Measurements from ENCODE around the gene ASTL.
"Not testable (repeated sequence)": the region's sequence is repeated elsewhere in the genome, so short reads cannot be mapped to it uniquely, and the experiment has no call there.

Gene ASTL

DNA sequence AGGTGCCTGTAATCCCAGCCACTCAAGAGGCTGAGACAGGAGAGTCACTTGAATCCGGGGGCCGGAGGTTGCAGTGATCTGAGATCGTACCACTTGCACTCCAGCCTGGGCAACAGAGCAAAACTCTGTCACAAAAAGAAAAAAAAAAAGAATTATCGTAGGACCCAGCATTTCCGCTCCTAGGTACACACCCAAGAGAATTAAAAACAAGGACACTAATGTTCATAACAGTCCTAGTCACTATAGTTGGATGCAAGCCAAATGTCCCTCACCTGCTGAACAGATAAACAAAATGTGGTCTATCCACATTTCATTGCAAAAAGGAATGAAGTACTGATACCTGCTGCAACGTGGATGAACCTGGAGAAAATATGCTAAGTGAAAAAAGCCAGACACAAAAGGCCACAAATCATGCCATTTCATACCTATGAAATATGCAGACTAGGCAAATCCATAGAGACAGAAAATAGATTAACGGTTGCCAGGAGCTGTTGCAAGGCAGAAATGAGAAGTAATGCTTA is 43.1 kb downstream of the ASTL start:
- no peak for DNase-seq

DNA sequence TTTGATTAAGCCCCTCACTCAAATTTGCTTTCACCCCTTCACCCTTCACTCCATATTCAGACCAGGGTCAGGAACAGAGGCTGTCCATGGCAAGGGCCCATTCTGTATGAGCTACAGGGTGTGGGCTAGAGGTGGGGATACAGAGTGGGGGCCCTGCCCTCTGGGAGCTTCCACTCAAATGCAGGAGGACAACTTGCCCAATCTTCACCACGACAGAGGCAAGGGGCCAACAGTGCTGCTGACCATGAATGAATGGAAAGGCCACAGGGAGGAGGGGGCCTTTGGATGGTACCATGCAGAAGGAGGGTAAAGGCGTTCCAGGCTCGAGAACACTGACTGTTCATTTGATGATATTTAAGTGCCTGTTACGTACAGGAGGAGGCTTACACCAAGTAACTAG is 44.8 kb downstream of the ASTL start:
- DNase-seq: no peak

DNA sequence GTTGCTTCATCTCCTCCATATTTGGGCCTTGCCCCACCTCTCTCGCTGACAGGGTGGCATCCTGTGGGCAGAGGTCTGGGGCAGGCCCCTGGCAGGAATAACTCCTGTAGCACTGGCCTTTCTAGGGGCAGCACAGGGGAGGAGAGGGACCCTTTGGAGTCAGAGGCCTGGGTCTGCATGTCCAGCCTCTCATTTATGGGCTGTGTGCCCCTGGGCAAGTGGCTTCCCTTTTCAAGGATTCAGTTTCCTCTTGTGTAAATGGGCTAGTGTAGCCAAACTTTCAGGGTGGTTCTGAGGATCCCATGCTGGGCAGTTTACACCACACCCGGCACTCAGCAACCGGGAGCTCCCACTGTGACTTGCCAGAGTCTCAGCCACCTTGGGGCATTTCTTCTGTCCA is 45.4 kb downstream of the ASTL start:
- DNase-seq: no peak

DNA sequence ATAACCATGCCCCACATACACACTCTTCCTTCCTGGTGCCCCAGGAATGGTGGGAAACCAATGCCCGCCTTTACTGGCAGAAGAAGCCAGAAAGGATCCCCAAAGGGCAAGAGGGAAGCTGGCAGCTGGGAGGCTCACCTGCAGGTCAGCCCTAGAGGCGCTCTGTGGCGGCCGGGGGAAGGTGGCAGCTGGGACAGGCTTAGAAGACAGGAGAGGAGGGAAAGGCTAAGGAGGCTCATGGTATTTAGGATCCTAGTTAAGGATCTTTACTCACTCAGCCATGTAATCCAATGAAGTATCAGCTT is 45.8 kb downstream of the ASTL start:
- no peak for DNase-seq

DNA sequence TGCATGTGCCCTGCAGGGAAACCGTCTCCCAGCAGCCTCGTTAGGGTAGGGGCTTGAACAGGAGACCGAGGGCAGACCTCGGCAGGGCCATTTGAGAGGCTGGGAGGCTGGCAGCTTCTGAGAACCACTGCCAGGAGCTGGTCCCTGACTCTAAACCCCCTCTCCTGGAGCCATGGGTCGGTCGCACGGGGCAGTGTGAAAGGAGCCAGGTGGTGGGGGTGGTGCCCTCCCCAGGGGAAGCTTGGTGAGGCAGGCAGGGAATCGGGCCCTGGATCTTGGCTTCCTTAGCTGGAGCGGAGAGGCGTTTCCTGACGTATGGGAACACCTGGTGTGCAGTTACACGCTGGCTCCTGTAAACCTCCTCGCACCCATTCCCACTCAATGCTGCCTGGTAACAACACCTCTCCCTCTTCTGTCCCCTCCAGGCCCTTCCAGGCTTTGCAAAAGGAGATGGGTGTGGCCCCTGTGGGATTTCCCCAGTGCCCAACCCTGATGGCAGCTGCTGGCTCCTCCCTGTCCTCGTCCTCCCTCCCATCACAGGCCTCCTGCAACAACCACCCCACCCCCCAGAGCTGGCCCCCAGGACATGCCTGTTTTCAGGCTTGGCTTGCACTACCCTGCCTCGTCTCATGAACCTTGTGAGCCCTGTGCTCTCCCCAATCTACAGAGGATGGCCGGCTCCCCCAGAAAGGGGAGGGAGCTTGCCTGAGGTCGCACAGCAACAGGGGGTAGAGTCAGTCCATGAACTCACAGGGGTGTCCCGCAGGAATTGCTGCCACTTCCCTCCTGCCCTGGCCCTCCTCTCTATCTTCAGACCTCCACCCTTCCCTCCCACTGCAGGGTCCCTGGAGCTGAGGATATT is 46.4 kb downstream of the ASTL start:
- DNase-seq: no peak

DNA sequence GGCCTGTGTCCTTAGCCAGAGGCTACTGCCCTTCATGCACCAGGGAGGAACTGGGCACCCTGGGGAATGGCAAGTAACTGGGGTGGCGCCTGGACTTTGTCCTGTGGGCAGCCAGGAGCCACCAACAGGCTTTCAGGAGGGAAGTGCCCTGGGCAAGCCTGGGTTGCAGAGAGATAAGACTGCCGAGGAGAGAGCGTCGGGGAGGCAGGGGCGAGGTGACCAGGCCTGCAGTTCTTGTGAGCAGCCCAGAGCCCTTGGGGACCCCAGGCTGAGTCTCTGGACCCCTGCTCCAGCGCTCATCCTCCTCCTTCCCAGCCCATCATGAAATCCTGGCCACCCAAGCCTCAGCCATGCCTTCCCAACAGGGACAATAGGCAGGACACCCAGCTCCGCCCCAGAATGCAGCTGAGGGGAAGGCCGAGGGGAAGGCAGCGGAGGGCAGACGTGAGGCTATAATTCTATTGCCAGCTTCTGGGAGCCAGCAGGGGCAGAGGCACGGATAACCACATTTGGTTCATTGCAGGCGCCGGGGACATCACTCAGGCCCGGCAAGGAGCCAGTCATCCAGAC is 47.1 kb downstream of the ASTL start:
- DNase-seq: no peak

DNA sequence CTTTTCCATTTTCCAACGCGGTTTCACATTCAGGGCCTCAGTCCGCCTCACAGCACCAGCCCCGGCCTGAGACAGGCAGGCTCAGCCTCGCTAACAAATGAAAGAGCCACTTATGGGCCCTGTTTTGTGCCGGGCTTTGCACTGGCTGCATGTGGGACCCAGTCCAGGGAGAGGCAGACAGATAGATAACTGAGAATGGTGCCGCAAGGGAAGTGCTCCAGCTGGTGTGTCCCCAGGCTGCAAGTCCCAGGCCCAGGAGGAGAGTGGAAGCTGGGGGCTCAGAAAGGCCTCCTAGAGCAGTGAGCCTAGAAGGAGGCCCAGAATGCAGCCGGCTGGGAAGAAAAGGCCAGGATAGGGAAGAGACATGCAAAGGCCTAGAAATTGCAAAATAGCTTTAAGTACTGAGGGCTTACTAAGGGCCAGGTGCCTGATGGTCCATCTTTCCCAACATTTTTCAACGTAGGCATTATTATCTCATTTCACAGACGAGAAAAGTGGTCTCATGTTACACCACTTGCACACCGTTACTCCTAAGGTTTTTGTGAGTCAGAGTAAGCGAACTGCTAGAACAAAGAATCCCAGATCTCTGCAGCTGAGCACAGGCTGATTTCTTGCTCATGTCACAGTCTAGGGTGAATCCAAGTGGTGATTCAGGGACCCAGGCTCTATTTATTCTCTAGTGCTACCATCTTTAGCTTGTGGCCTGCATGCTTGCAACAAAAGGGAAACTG is 47.9 kb downstream of the ASTL start:
- DNase-seq: no peak

DNA sequence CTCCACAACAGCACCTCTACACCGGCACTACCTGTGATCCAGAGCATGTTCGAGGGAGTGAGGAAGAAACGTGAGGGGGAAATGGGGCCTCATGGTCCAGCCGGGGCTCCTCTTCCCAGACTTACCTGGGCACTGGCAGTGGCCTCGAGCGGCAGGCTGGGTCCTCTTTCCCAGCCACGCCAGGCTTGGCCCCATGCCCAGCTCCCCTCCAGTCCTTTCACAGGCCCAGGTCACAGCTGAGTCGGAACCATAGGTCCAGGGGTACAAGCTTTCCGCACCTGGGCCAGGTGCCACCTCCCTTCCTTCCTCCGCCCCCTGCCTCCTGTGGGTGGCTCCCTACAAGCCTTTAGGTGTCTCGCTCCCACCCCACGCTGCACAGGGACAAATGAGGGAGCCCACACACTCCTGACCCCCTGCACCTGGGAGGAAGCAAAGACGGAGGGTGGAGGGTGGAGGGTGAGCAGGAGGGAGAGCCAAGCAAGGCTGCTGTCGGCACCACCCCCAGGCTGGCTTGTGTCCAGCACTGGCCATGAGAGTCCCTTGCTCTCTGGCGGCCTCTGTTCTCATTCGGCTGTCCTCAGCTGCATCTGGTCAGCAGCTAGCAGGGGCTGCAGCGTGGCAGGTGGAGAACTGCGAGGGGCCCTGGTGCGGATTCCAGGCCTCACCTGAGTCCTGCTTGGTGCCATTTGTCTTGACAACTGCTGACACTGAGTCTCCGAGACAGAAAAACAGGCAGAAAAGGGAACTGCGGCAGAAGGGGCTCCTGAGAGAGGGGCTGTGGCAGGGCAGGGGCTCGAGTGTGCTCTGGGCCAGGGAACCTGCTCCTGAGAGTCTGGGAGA is 48.7 kb downstream of the ASTL start:
- no peak for DNase-seq

DNA sequence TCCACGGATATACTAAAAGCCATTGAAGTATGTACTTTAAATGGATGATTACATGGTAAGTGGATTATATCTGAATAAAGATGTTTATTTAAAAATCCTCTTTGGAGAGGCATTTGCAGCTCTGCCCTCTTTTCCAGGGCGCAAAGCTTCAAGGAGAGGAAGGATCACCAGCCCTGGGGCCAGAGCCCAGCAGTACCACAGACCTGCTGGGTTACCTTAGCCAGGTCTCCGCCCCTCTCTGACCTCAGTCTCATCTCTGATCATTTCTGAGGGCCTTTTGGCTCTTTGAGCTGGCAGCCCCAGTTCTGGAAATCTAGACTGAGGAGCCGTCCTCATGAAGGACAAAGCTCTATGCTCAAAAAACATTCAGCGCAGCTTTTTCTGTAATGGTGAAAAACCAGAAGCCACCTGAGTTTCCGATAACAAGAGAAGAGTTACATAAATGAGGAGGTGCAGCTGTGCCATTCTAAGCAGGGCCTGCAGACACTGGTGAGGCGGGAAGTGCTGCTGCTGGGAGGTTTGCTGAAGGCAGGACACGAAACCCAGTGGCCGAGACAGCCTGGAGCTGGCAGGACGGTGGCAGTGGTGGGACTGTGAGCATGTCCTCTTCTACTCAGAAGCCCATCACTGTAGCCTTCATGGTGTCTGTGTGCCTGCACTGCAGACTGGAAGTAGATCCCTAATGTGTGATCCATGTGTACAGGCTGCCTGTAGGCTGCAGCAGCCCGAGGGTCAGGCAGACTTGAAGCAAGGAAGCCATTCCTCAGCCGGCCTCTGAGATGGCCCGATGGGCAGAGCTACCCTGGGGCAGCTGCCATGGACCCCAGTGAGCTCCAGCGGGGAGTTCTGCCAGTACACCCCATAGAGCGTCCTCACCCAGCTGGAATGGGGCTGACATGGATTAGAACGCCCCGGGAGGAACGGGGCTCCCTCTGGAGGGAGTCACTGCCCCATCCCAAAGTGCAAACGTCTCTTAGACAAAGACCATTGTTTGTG is 49.7 kb downstream of the ASTL start:
- no peak for DNase-seq

DNA sequence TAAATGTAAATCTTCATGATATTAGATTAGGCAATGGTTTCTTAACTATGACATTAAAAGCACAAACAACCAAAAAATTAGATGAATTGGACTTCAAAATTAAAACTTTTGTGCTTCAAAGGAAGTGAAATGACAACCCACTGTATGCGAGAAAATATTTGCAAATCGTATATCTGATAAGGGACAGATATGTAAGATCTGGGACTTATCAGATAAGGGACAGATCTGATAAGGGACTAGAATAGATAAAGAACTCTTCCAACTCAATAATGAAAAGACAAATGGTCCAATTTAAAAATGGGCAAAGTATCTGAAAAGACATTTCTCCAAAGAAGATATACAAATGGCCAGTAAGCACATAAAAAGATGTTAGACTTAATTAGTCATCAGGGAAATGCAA is 51.2 kb downstream of the ASTL start:
- no peak for DNase-seq

DNA sequence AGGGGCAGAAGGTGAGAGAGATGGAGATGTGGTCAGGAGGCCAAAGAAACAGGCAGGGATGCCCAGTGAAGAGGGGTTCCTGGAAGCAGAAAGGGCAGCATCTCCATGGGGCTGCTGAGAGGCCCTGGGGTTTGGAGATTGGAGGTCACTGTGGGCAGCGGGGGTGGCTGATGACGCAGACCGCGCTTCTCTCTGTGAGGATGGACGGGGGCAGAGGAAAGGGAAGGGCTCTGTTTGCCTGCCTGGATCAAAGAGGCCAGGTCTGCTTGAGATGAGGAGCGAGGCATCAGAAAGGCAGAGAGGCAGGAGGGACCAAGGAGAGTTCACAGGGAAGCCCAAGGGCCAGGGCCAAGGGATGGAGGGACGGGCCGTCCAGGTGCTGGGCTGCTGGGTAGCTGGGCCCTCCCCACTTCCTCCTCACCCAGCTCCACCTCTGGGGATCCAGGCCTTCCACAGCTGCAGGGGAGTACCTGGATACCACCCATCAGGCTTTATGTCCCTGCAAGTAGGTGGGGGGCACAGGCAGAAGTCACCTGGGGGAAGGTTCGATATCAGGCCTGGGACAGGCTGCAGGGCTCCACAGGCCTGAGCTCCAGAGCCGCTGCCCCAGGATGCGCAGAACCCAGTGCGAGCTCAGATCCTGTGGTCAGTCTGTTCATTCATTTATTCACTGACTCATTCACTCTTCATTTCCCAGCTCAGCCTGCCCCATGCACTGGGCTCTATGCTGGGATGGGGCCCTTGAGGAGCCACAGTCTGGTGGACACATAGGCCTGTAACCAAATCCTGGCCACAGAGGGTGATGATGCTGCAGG is 52.6 kb downstream of the ASTL start:
- DNase-seq: no peak

DNA sequence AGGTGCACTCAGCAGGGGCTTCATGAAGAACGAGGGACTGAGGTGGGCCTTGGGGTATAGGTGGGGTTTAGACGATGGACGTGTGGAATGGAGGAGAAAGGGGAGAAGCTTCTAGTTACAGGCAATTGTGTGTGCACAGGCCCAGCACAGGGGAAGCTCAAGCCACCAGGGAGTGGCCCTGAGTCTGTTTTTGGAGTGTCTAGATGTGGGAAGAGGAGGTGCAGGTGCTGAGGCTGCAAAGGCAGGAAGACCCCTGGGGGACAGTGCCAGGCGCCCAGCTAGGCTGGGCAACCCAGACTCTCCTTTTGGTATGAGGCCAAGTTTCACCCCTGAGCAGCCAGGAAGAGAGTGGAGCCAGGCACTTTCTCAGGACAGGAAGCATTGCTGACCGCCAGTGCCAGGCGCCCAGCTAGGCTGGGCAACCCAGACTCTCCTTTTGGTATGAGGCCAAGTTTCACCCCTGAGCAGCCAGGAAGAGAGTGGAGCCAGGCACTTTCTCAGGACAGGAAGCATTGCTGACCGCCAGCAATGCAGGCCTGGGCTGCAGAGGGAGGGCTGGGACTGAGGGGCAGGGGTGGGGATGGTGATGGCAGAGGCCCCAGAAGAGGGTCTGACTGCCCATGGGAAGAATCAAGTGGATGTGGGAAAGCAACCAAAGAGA is 53.3 kb downstream of the ASTL start:
- not testable (repeated sequence) for DNase-seq

DNA sequence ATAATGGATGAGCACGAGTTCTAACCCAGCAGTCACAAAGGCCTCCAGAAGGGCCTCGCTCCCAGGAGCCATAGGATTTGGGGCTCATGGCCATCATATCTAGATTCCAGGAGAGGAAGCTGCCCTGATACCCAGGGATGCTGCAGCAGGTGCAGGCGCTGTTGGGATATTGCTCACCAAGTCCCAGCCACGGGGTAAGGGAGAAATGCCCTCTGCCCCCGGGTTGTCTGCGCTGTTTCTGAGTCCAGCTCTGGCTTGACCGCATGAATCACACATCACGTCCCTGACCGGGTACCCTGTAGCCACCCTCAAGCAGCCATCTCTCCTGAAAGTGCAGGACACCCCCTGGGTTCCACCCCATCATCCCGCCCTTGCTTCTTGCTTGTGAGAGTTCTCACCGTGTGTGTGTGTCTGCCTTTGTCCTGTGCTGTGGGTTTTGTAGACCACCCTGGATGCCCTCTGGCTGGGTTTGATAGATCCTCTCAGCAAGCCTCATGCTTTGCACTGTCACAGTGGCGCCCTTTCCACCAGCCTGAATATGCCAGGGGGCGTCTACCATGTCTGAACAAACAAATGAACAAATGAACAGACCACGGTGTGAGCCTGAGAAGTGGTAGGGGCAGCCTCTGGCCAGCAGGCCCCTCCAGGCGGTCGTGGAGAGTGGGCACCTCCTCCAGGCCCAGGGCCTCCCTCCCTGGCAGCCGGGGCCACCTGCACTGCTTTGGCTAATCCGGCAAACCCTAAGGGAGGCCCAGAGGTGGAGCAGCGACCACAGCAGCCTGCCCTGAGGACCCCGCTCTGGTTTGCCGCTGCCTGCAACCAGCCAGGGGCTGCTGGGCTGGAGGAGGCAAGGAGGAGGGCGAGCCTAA is 54.1 kb downstream of the ASTL start:
- no peak for DNase-seq

DNA sequence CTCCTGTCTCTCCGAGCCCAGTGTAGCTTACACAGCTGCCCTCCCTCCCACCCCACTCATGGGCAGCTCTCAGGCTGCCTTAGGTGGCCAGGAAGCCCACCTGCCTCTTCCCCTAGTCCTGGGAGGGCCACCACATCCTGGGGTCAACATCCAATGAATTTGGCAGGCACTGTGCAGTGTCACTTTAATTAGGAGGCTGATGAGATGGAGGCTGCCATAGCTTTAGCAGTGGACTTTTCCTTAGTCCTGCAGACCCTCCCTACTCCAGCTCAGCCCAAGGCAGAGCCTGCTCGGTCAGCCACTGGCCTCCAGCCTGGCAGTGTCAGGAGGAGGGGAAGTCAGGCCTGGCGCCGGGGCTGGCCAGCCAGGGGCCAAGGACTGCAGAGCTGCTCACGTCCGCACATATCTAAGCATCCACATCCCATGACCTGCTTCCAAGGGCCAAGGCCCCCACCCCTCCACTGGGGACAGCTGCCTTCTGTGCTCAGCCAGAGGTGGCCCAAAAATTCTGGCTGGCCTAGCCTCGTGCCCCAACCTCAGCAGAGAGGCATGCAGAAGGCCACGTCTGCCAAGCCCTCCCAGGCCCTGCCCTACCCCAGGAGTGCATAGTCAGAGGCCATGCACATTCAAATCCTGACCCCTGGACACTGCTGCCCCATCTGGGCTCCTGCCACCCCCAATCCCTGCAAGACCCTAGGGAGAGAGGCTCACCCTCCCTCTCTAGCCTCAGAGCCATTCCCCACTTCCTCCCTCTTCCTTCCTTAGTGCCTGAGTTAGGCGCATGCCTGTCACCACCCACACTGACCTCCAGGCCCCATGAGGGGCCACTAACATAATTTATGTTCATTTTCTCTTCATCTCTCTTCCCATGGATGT is 55.0 kb downstream of the ASTL start:
- no peak for DNase-seq

DNA sequence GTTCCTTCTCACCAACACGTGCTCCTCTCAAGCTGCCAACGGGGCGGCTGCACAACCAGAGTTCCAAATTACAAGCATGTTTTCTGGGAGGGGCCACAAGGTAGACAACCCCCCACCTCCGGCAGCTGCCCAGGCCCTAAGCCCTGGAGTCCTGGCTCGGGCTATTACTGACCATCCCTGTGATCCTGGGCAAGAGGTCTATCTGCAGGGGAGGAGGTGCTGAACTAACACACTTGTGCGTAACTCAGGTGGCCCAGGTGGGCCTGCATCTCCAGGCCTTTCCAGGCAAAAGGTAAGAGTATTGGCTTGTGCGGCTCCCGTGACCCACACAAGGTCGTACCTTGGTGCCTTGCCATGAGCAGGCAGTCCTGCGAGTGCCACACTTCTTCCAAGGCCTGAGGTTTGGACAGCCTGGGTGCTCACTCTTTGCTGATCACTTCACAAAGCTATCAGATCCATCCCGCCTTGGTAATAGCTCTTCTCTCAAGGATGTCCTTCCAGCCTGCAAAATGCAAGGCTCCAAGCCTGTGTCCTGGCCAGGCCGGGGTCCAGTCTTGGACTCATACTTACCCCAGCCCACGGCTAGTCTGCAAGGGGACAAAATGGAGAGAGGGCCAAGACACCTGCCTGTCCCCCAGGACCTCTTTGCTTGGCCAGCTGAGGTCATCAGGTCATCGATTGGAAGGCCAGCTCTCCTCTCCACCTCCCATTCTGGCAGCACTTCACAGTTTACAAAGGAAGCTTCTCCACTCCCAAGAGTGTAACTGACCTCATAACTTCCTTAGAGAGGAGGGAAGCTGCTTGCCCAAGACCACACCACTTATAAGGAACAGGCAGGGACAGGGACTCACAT is 55.9 kb downstream of the ASTL start:
- DNase-seq: no peak

DNA sequence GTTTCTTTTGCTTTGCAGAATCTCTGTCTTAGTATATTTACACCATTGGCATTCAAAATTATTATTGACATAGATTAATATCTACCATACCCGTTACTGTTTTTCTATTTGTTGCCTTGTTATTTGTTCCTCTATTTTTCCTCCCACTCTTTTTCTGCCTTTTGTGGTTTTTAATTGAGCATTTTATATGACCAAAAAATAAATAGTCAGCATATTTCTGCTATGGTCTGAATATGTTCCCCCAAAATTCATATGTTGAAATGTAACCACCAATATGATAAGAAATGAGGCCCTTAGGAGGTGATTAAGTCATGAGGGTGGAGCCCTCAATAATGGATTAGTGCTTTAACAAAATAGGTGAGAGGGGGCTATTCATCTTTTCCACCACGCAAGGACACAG is 57.3 kb downstream of the ASTL start:
- no peak for DNase-seq

DNA sequence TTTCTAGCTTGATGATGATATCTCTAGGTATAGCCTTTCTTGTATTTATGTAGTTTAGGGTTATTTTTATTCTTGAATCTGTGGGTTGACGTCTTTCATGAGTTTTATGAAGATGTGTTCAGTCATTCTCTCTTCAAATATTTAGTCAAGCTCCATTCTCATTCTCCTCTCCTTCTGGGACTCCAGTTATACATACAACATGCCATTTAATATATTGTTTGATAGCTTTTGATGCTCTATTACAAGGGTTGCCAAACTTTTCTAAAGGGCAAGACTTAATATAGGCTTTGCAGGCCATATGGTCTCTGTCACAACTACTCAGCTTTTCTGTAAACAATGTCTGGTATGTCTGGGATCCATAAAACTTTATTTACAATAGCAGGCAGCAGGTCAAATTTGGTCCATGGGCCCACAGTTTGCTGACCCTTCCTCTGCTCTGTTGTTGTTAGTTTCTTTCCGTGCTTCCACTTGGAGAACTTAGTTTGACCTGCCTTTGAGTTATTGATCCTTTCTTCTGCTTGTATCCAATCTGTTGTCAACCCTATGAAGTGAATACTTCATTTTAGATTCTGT is 63.0 kb downstream of the ASTL start:
- DNase-seq: no peak
